OCI-LY7 (cell line): ENCODE results near the gene EFCAB11.

Experiments used
- CTCF ChIP-seq: fragments of 200-600 bp; sonication (generic); conservative IDR thresholded peaks from 2 replicates; pipeline ENCODE4 v1.5.1; 2014; ENCODE audit warnings: mild to moderate bottlenecking, antibody characterized with exemption, low read length, moderate library complexity, mixed read lengths
- EZH2phosphoT487 ChIP-seq: fragments of 200-600 bp; sonication (generic); IDR thresholded peaks from 2 replicates; pipeline ENCODE4 v1.6.1; 2018; ENCODE audit warnings: low read depth, borderline replicate concordance, mild to moderate bottlenecking, mixed run types, antibody characterized with exemption, low read length, moderate library complexity, mixed read lengths

- no peak for TF ChIP-seq CTCF
- TF ChIP-seq EZH2phosphoT487, result no peak
Measured at GRCh38 chr14:89986462-89987160, 32.1 kb upstream of the EFCAB11 start.
